SK-N-SH (cell line): ENCODE measurements around the gene GBX2. TPM values are rescaled to one million over a fixed set of nuclear protein-coding genes. Genes with fewer than 3 reads are reported as not detected.

Source experiments
- CTCF ChIA-PET: fragments of 300-600, 350-600 bp; formaldehyde crosslinking; extraction: SDS; loops from one replicate; lab custom pipeline; 2021; lab: Yijun Ruan, JAX
- POLR2A ChIA-PET: fragments of 350-600 bp; sonication (Branson Sonifier 250); formaldehyde crosslinking; extraction: SDS; loops from one replicate; lab custom pipeline; 2020; ENCODE audit warnings: antibody characterized with exemption, inconsistent platforms; lab: Yijun Ruan, JAX
- DNase-seq: peaks from one replicate; pipeline ENCODE4 v3.0.0; 2012
- H2AFZ ChIP-seq: fragments of 200-600 bp; sonication (generic); 2 replicates; pipeline ENCODE4 v1.8.1; 2016; ENCODE audit warnings: antibody characterized with exemption, mild to moderate bottlenecking, low read depth
- H3F3A ChIP-seq: fragments of 200-600 bp; sonication (generic); replicated peaks from 2 replicates; pipeline ENCODE3; 2016; ENCODE audit warnings: antibody characterized with exemption, mild to moderate bottlenecking; ENCODE audit not compliant: insufficient read depth
- H3K27ac ChIP-seq, 2 experiments: fragments of 200-500 bp in 1 of 2; fragments of 200-600 bp in 1 of 2; sonication (Bioruptor generic) in 1 of 2; sonication (generic), shearing (Covaris generic) in 1 of 2; 2 replicates each; pipeline versions ENCODE4 v1.5.1 to v1.6.1; 2014 to 2016; ENCODE audit warnings: low read depth in 2 of 2, inconsistent platforms in 1 of 2, low read length in 1 of 2, mild to moderate bottlenecking in 1 of 2, mixed read lengths in 1 of 2
- H3K27me3 ChIP-seq: fragments of 200-600 bp; sonication (generic), shearing (Covaris generic); 2 replicates; pipeline ENCODE4 v1.6.1; 2016; ENCODE audit warnings: mixed run types; ENCODE audit not compliant: insufficient read depth
- H3K36me3 ChIP-seq, 2 experiments: fragments of 200-500 bp in 1 of 2; fragments of 200-600 bp in 1 of 2; sonication (Bioruptor generic) in 1 of 2; sonication (generic) in 1 of 2; replicated peaks in 1 of 2; 2 replicates each; pipeline versions ENCODE3 to v1.5.1; 2014 to 2016; ENCODE audit warnings: low read length in 1 of 2, mild to moderate bottlenecking in 1 of 2; ENCODE audit not compliant: insufficient read depth in 2 of 2, control insufficient read depth in 1 of 2
- H3K4me1 ChIP-seq, 2 experiments: fragments of 200-500 bp in 1 of 2; fragments of 200-600 bp in 1 of 2; sonication (Bioruptor generic) in 1 of 2; sonication (generic), shearing (Covaris generic) in 1 of 2; 2 replicates each; pipeline versions ENCODE4 v1.5.1 to v1.6.1; 2014 to 2016; ENCODE audit warnings: low read depth in 1 of 2, low read length in 1 of 2, mixed run types in 1 of 2; ENCODE audit not compliant: insufficient read depth in 2 of 2, control insufficient read depth in 1 of 2
- H3K4me2 ChIP-seq: fragments of 200-600 bp; sonication (generic), shearing (Covaris generic); 2 replicates; pipeline ENCODE4 v1.6.1; 2017; ENCODE audit warnings: mixed run types
- H3K4me3 ChIP-seq, 2 experiments: fragments of 200-500 bp in 1 of 2; fragments of 200-600 bp in 1 of 2; sonication (Bioruptor generic) in 1 of 2; sonication (generic), shearing (Covaris generic) in 1 of 2; 2 replicates each; pipeline versions ENCODE4 v1.5.1 to v1.8.1; 2014 to 2016; ENCODE audit warnings: low read depth in 2 of 2, inconsistent platforms in 1 of 2, low read length in 1 of 2, mild to moderate bottlenecking in 1 of 2, mixed read lengths in 1 of 2, moderate library complexity in 1 of 2
- H3K79me2 ChIP-seq: fragments of 200-600 bp; sonication (generic); 2 replicates; pipeline ENCODE4 v1.8.1; 2017; ENCODE audit warnings: mild to moderate bottlenecking; ENCODE audit not compliant: insufficient read depth
- H3K9ac ChIP-seq: fragments of 200-600 bp; sonication (generic); 2 replicates; pipeline ENCODE4 v1.6.1; 2017; ENCODE audit warnings: mixed run types
- H3K9me2 ChIP-seq: fragments of 200-600 bp; sonication (generic); 2 replicates; pipeline ENCODE4 v1.6.1; 2017; ENCODE audit warnings: mixed run types
- H3K9me3 ChIP-seq: fragments of 200-600 bp; sonication (generic); 2 replicates; pipeline ENCODE4 v1.6.1; 2017; ENCODE audit warnings: mixed run types, mild to moderate bottlenecking, moderate library complexity
- H4K20me1 ChIP-seq: fragments of 200-600 bp; sonication (generic); 2 replicates; pipeline ENCODE4 v1.6.1; 2017; ENCODE audit warnings: mild to moderate bottlenecking, mixed run types; ENCODE audit not compliant: insufficient read depth
- CHD2 ChIP-seq: fragments of 150-350 bp; IDR thresholded peaks from 2 replicates; pipeline ENCODE4 v1.6.1; 2018; ENCODE audit warnings: low read length; ENCODE audit not compliant: partially characterized antibody
- EZH2phosphoT487 ChIP-seq: fragments of 200-600 bp; sonication (generic); IDR thresholded peaks from 2 replicates; pipeline ENCODE4 v1.6.1; 2017; ENCODE audit warnings: low read depth, mixed run types, mild to moderate bottlenecking, antibody characterized with exemption, moderate library complexity, borderline replicate concordance
- IRF3 ChIP-seq: fragments of 150-350 bp; IDR thresholded peaks from 2 replicates; pipeline ENCODE4 v1.6.1; 2016; ENCODE audit warnings: mild to moderate bottlenecking, low read depth, low read length
- RAD21 ChIP-seq: IDR thresholded peaks from 2 replicates; pipeline ENCODE4 v1.6.1; 2012; ENCODE audit warnings: mild to moderate bottlenecking, low read length
- RFX5 ChIP-seq: IDR thresholded peaks from 2 replicates; pipeline ENCODE4 v1.6.1; 2012; ENCODE audit warnings: mild to moderate bottlenecking, improper control_type of control experiment, low read length
- TEAD4 ChIP-seq: IDR thresholded peaks from 2 replicates; pipeline ENCODE4 v1.4.0; 2012; ENCODE audit warnings: mild to moderate bottlenecking, borderline replicate concordance; ENCODE audit not compliant: insufficient read depth
- WGBS: methylation state at CpG from one replicate; pipeline ENCODE4 v1.1.6; 2017; ENCODE audit warnings: low lambda C conversion rate; 5-methylcytosine and 5-hydroxymethylcytosine counted together
- polyA plus RNA-seq, 3 experiments: library from polyadenylated mRNA; depleted of rRNA; stranded (reverse); fragments of >200 nt; gene quantifications; 2 replicates each; pipeline ENCODE4 v1.2.3, GENCODE V29; 2012

The GBX2 gene
- polyA plus RNA-seq, 1 of the 3 experiments (the other 2 are of a cell fraction), result 0.16 TPM

- Histone ChIP-seq H3K4me2 (peak overlapping the region; percentile 71; the same call in 1 of the 2 replicates), H3K4me1 (peaks cover 0 to 12% of the 10 kb centered on the region in 2 experiments; a peak in 2 of 4 replicates), H3K9me2 (no peaks in the 10 kb centered on the region), H3F3A (no peaks in the 10 kb centered on the region), H3K79me2 (no peaks in the 10 kb centered on the region), H3K9me3 (no peaks in the 10 kb centered on the region), H3K27ac (no peak overlapping the region), H3K9ac (no peak overlapping the region), H3K27me3 (peaks cover 60% of the 10 kb centered on the region), H3K4me3 (peak overlapping the region in 1 of 2 experiments; percentile 52; a peak in 1 of 4 replicates), H3K36me3 (no peaks in the 10 kb centered on the region), H2AFZ (no peak overlapping the region), H4K20me1 (no peaks in the 10 kb centered on the region)
- CTCF ChIA-PET, result interaction anchor here (0.7 to 2.6 kb wide), 6 partner anchors 11 to 399 kb away, joined by 3 to 28 read pairs (median 8); no protein-coding TSS in a partner anchor
- TF ChIP-seq CHD2 (no peak), RFX5 (no peak), EZH2phosphoT487 (0 out of 2 replicates have a peak, but pooled peaks have one; percentile 30), IRF3 (no peak), TEAD4 (no peak)
- POLR2A ChIA-PET, result no interaction called here
- 40% methylated on average over 16 of the region's 18 CpGs for WGBS
- DNase-seq, result peak; percentile 25
Measured at GRCh38 chr2:236164925-236165841, 3.0 kb downstream of the GBX2 start.

DNA sequence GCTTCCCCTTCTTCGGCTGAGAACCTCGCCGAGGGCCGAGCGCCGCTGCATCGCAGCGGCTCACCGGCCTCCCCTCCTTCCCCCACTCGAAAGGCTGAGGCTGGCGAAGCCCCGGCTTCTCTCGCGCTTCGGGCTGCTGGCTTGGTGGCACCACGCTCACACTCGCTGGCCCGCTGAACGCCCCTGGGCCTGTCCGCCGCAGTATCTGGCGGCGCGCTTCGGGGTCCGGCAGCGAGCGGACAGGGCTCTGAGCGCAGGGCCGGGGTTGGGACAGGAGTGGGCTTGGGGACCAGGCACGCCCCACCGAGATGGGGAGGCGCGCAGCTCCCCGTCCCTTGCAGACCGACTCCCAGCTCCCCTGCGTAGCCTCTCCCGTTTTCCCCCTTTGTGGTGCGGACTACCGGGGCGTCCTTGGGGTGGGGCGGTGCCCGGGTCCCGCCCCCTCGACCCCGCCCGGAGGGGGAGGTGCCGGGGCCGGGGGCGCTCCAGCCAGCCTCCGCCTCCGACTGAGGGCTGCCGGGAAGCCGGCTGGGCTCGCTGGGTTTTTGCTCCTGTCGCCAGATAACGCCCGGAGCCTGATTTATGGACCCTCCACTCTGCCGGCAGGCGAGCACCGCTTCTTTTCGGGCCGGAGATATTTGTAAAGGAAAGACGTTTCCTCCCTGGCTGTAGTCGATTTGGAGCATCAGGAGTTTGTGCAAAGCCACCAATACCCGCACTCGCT lies 3.8 kb downstream of the GBX2 start:
- no peaks in the 10 kb centered on the region for H3K9me3 ChIP-seq
- peak overlapping the region; percentile 71; the same call in 1 of the 2 replicates for H3K4me2 ChIP-seq
- no peaks in the 10 kb centered on the region for H3F3A ChIP-seq
- DNase-seq, result peak; percentile 80
- WGBS, result 37% methylated on average over 14 of the region's 67 CpGs
- no peaks in the 10 kb centered on the region for H3K9me2 ChIP-seq
- peak overlapping the region; percentile 27 to 52 for H3K4me3 ChIP-seq
- H3K9ac ChIP-seq, result no peak overlapping the region
- CTCF ChIA-PET, result interaction anchor here (1.8 to 2.4 kb wide), 2 partner anchors 14 to 399 kb away, joined by 7 to 21 read pairs; no protein-coding TSS in a partner anchor
- TF ChIP-seq RAD21, result no peak
- no peak overlapping the region for H3K27ac ChIP-seq
- H2AFZ ChIP-seq, result peak overlapping the region; percentile 70; the same call in 1 of the 2 replicates
- no peaks in the 10 kb centered on the region for H4K20me1 ChIP-seq
- H3K79me2 ChIP-seq, result no peaks in the 10 kb centered on the region
- POLR2A ChIA-PET, result no interaction called here
- peaks cover 0 to 12% of the 10 kb centered on the region in 2 experiments; a peak in 2 of 4 replicates for H3K4me1 ChIP-seq
- peaks cover 52% of the 10 kb centered on the region for H3K27me3 ChIP-seq
- no peaks in the 10 kb centered on the region for H3K36me3 ChIP-seq
